HepG2 (cell line): ENCODE data around the gene SYT7. TPM values are rescaled to one million over a fixed set of nuclear protein-coding genes. Genes with fewer than 3 reads are reported as not detected.

Experiments
- NR2F2 ChIP-seq: IDR thresholded peaks from 2 replicates; pipeline ENCODE4 v1.6.1; 2012; ENCODE audit warnings: low read depth, inconsistent platforms, borderline replicate concordance
- PLSCR1 ChIP-seq: sonication (generic); formaldehyde crosslinking; IDR thresholded peaks from 2 replicates; pipeline ENCODE4 v1.5.0; 2020; ENCODE audit warnings: missing genetic modification reagents, mild to moderate bottlenecking, borderline replicate concordance
- PRDM4 ChIP-seq: sonication (generic); formaldehyde crosslinking; IDR thresholded peaks from 2 replicates; pipeline ENCODE4 v1.9.0; 2021; ENCODE audit warnings: missing genetic modification reagents, borderline replicate concordance
- PREB ChIP-seq: sonication (generic); formaldehyde crosslinking; IDR thresholded peaks from 2 replicates; pipeline ENCODE4 v1.4.0; 2020; ENCODE audit warnings: missing genetic modification reagents
- PRPF4 ChIP-seq: fragments of 200-400 bp; formaldehyde crosslinking; IDR thresholded peaks from 2 replicates; pipeline ENCODE4 v1.6.1; 2016; ENCODE audit warnings: low read length, low read depth; ENCODE audit not compliant: poor library complexity, severe bottlenecking
- REST ChIP-seq, 2 experiments: IDR thresholded peaks; 2 replicates each; pipeline ENCODE4 v1.6.1; 2011 to 2012; ENCODE audit warnings: low read length in 2 of 2, borderline replicate concordance in 1 of 2, low read depth in 1 of 2, mild to moderate bottlenecking in 1 of 2, moderate library complexity in 1 of 2
- SMAD1 ChIP-seq: sonication (generic); formaldehyde crosslinking; IDR thresholded peaks from 2 replicates; pipeline ENCODE4 v1.4.0; 2020; ENCODE audit warnings: missing genetic modification reagents, low read depth, mild to moderate bottlenecking, borderline replicate concordance
- SP140L ChIP-seq: sonication (generic); formaldehyde crosslinking; IDR thresholded peaks from 2 replicates; pipeline ENCODE4 v1.4.0; 2020; ENCODE audit warnings: missing genetic modification reagents, borderline replicate concordance
- ZBTB26 ChIP-seq: IDR thresholded peaks from 2 replicates; pipeline ENCODE4 v1.6.1; 2016; ENCODE audit warnings: missing compliant biosample characterization, missing genetic modification reagents, borderline replicate concordance
- ZNF20 ChIP-seq: sonication (generic); formaldehyde crosslinking; IDR thresholded peaks from 2 replicates; pipeline ENCODE4 v1.4.0; 2020; ENCODE audit warnings: mild to moderate bottlenecking, moderate library complexity, missing genetic modification reagents
- ZNF276 ChIP-seq: sonication (generic); formaldehyde crosslinking; IDR thresholded peaks from 2 replicates; pipeline ENCODE4 v1.4.0; 2020; ENCODE audit warnings: mild to moderate bottlenecking, low read depth, missing genetic modification reagents
- ZNF354B ChIP-seq: sonication (generic); formaldehyde crosslinking; IDR thresholded peaks from 2 replicates; pipeline ENCODE4 v1.8.0; 2022; ENCODE audit warnings: mild to moderate bottlenecking, missing genetic modification reagents
- ZNF691 ChIP-seq: sonication (generic); formaldehyde crosslinking; IDR thresholded peaks from 2 replicates; pipeline ENCODE4 v1.4.0; 2020; ENCODE audit warnings: missing genetic modification reagents, low read depth, mild to moderate bottlenecking, borderline replicate concordance
- ZNF883 ChIP-seq: sonication (generic); formaldehyde crosslinking; IDR thresholded peaks from 2 replicates; pipeline ENCODE4 v1.5.1; 2020; ENCODE audit warnings: mild to moderate bottlenecking, missing genetic modification reagents; ENCODE audit errors: not compliant biosample characterization
- polyA plus RNA-seq, 8 experiments: library from polyadenylated mRNA; depleted of rRNA in 3 of 8; stranded (reverse) in 7 of 8; unstranded in 1 of 8; fragments of >200 nt; fragmentation: Illumina TruSeq in 4 of 8; extraction: Trizol in 4 of 8; gene quantifications; 2 replicates each; pipeline versions ENCODE4 v1.2.1 to v1.2.3, GENCODE V29; 2011 to 2016; ENCODE audit warnings: low read depth in 4 of 8, missing spikeins in 1 of 8, mixed read lengths in 1 of 8; ENCODE audit not compliant: insufficient read depth in 1 of 8
- total RNA-seq, 5 experiments: library from RNA; depleted of rRNA; stranded (reverse); fragments of >200 nt; fragmentation: Illumina TruSeq; extraction: Trizol; gene quantifications; 2 replicates each; pipeline ENCODE4 v1.2.3, GENCODE V29; 2016; ENCODE audit warnings: low read depth in 1 of 5

The SYT7 gene
- total and polyA plus RNA-seq, 2 of the 13 experiments (the other 11 are each of a cell fraction or from before 2014, with no cell fraction given) = 1.4 to 4.4 TPM

GRCh38 chr11:61581030-61581928 is at the start of gene SYT7 (continued):
- TF ChIP-seq REST (IDR thresholded peaks at IDR 0.05; ENCODE audit: borderline replicate concordance in 1 of 2, low read depth in 1 of 2, low read length in 2 of 2) (no peak; a peak in 1 of 4 replicates), ZNF883 (CRISPR knock-in tag) (no peak), PRPF4 (no peak), PLSCR1 (CRISPR knock-in tag) (no peak), SP140L (CRISPR knock-in tag) (no peak), ZNF20 (CRISPR knock-in tag) (no peak), ZNF691 (CRISPR knock-in tag) (peak; percentile 54; the same call in 1 of the 2 replicates), NR2F2 (no peak), ZNF354B (CRISPR knock-in tag) (no peak), PREB (no peak), PRDM4 (CRISPR knock-in tag) (no peak), ZNF276 (CRISPR knock-in tag) (no peak), ZBTB26 (CRISPR knock-in tag) (peak; percentile 55; the same call in 1 of the 2 replicates), SMAD1 (no peak)
